ENCODE data around the gene PLD1. TPM values are rescaled to one million over a fixed set of nuclear protein-coding genes. Genes with fewer than 3 reads are reported as not detected.

PLD1 gene
- total and polyA plus RNA-seq, 9 donors = 24.6 to 125 (median 52.1) TPM

GRCh38 chr3:171559586-171559985 lies 250.7 kb downstream of the PLD1 start:
- Histone ChIP-seq H3K9me3 (no peaks in the 10 kb centered on the region), H3K27me3 (no peaks in the 10 kb centered on the region), H3K4me1 (ENCODE audit: insufficient read depth) (no peaks in the 10 kb centered on the region), H3K4me3 (no peak overlapping the region), H3K27ac (no peak overlapping the region), H3K36me3 (no peaks in the 10 kb centered on the region)
- DNase-seq = no peak
- TF ChIP-seq CTCF (IDR thresholded peaks at IDR 0.05) = no peak
- no peak for TF ChIP-seq POLR2A (IDR thresholded peaks at IDR 0.05)
- no peak for TF ChIP-seq EP300 (IDR thresholded peaks at IDR 0.05)
- 54 to 61% (median 58%) methylated on average over 7 of the region's 7 CpGs for WGBS, 3 donors
- intact Hi-C loops (cut with DNase I) = no loop called here

- intact Hi-C loops (cut with DNase I) = no loop called here
- H3K9me3 ChIP-seq = no peaks in the 10 kb centered on the region
- no peak overlapping the region for H3K4me3 ChIP-seq
- H3K27me3 ChIP-seq = no peaks in the 10 kb centered on the region
- 90 to 92% (median 91%) methylated on average over 3 of the region's 3 CpGs for WGBS, 3 donors
- no peak overlapping the region for H3K27ac ChIP-seq
- H3K4me1 ChIP-seq (ENCODE audit: insufficient read depth) = no peaks in the 10 kb centered on the region
- no peak for DNase-seq
- TF ChIP-seq POLR2A (IDR thresholded peaks at IDR 0.05) (no peak), EP300 (IDR thresholded peaks at IDR 0.05) (no peak), CTCF (IDR thresholded peaks at IDR 0.05) (no peak)
- no peaks in the 10 kb centered on the region for H3K36me3 ChIP-seq
These were observed 252.0 kb downstream of the PLD1 start for GRCh38 chr3:171558188-171558696.

DNA sequence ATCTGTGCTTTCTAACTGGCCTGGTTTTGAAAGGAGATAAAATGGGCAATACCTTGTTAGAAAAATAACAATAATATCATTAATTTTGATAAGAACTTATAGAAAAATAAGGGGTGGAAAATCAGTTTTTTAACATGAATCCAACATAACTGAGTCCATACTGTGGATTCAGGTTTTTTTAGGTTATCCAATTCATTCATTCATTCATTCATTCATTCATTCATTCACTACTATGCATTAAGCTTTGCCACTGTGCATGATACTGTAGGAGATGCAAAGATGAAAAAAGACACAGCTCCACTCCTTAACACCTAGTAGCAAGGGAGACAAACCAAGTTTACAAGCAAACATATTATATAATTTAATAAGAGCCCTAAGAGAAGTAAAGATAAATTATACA lies 253.1 kb downstream of the PLD1 start:
- TF ChIP-seq POLR2A (IDR thresholded peaks at IDR 0.05) (no peak), CTCF (IDR thresholded peaks at IDR 0.05) (no peak), EP300 (IDR thresholded peaks at IDR 0.05) (no peak)
- Histone ChIP-seq H3K4me1 (ENCODE audit: insufficient read depth) (no peaks in the 10 kb centered on the region), H3K36me3 (no peaks in the 10 kb centered on the region), H3K4me3 (no peak overlapping the region), H3K27ac (no peak overlapping the region), H3K9me3 (no peaks in the 10 kb centered on the region), H3K27me3 (no peaks in the 10 kb centered on the region)
- intact Hi-C loops (cut with DNase I) = no loop called here
- DNase-seq = no peak

- Histone ChIP-seq H3K4me1 (ENCODE audit: insufficient read depth) (no peaks in the 10 kb centered on the region), H3K36me3 (no peaks in the 10 kb centered on the region), H3K27me3 (no peaks in the 10 kb centered on the region), H3K4me3 (no peak overlapping the region), H3K27ac (no peak overlapping the region), H3K9me3 (no peaks in the 10 kb centered on the region)
- 48 to 62% (median 61%) methylated on average over 4 of the region's 4 CpGs for WGBS, 3 donors
- intact Hi-C loops (cut with DNase I) = no loop called here
- DNase-seq = no peak
- no peak for TF ChIP-seq POLR2A (IDR thresholded peaks at IDR 0.05)
- TF ChIP-seq EP300 (IDR thresholded peaks at IDR 0.05) = no peak
- no peak for TF ChIP-seq CTCF (IDR thresholded peaks at IDR 0.05)
These were observed 253.6 kb downstream of the PLD1 start for GRCh38 chr3:171556574-171557145.
